ENCODE results near the gene RING1.
"Not testable (repeated sequence)": the region's sequence is repeated elsewhere in the genome, so short reads cannot be mapped to it uniquely, and the experiment has no call there.

The RING1 gene

DNA sequence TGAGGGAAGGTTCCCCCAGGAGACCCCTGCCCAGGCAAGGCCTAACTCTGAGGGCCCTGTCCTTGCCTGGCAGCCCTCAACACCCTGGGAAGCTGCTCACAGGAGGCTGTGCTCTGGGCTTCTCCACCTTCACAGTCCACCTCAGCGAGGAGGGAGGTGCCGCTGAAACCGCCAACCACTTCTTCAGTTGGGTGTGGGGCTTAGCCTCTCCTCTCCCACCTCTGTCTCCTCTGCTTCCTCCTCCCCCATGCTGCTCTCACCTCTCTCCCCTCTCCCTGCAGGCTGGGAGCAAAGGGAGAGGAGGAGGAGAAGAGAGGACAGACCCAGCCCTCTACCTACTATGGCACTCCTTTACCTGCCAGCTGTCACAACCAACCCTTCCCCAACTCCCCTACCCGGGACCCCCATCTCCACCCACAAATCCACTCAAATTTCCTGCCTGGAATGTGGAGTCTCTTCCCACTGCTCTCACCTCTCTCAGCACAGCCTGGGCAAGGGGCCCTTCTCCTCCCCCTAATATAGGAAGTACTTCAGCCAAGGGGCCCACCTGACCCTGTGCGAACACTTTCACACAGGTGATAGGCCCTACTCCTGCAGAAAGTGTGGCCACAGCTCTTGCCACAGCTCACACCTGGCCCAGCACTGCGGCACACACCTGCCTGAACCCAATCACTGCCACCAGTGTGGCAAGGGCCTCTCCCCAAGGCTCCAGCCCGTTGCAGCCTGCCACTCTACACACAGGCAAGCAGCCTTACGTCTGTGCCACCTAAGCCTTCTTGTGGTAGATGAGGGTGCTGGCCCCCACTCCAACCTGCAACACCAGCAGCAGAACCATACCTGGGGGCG is 7.2 kb downstream of the RING1 start:
- Histone ChIP-seq H3K27ac (ENCODE audit: low read length) (no peak overlapping the region), H3K9me3 (ENCODE audit: control insufficient read depth in 1 of 2, low read length in 2 of 2) (no peaks in the 10 kb centered on the region), H3K36me3 (ENCODE audit: control insufficient read depth in 1 of 2, insufficient read depth in 2 of 2, low read length in 2 of 2) (peaks cover 4 to 9% of the 10 kb centered on the region in 2 donors), H3K4me3 (ENCODE audit: low read depth in 1 of 2, low read length in 2 of 2) (no peak overlapping the region), H3K27me3 (ENCODE audit: low read depth, low read length) (no peaks in the 10 kb centered on the region), H3K4me1 (ENCODE audit: control insufficient read depth in 1 of 2, insufficient read depth in 2 of 2, low read length in 2 of 2) (peaks cover 0 to 11% of the 10 kb centered on the region in 2 donors)

GRCh38 chr6:33216117-33216649 is 7.9 kb downstream of the RING1 start:
- H3K4me3 ChIP-seq (ENCODE audit: low read depth in 1 of 2, low read length in 2 of 2) = no peak overlapping the region
- peaks cover 0 to 11% of the 10 kb centered on the region in 2 donors for H3K4me1 ChIP-seq (ENCODE audit: control insufficient read depth in 1 of 2, insufficient read depth in 2 of 2, low read length in 2 of 2)
- no peaks in the 10 kb centered on the region for H3K27me3 ChIP-seq (ENCODE audit: low read depth, low read length)
- H3K36me3 ChIP-seq (ENCODE audit: control insufficient read depth in 1 of 2, insufficient read depth in 2 of 2, low read length in 2 of 2) = peaks cover 0 to 4% of the 10 kb centered on the region in 2 donors
- H3K9me3 ChIP-seq (ENCODE audit: control insufficient read depth in 1 of 2, low read length in 2 of 2) = no peaks in the 10 kb centered on the region
- H3K27ac ChIP-seq (ENCODE audit: low read length) = no peak overlapping the region

DNA sequence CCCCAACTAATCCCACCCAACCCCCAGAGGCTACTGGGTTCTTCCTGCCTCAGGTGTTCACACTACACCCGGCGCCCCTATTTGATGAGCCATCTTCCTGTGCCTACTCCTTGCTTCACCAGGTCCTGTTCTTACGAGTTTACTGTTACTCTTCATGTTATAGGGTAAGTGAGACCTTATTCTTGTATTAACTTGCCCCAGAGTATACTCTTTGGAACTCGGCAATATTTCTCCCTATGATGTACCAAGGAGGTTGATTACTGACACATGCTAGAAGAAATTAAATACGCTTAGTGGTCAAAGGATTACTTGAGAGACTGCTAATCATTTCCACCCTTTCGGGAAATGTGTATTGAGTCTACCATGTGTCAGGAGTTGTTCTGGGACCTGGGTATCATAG is 8.9 kb downstream of the RING1 start:
- Histone ChIP-seq H3K27ac (ENCODE audit: low read length) (no peak overlapping the region), H3K36me3 (ENCODE audit: control insufficient read depth in 1 of 2, insufficient read depth in 2 of 2, low read length in 2 of 2) (no peaks in the 10 kb centered on the region), H3K4me1 (ENCODE audit: control insufficient read depth in 1 of 2, insufficient read depth in 2 of 2, low read length in 2 of 2) (peaks cover 0 to 11% of the 10 kb centered on the region in 2 donors), H3K27me3 (ENCODE audit: low read depth, low read length) (no peaks in the 10 kb centered on the region), H3K9me3 (ENCODE audit: control insufficient read depth in 1 of 2, low read length in 2 of 2) (no peaks in the 10 kb centered on the region), H3K4me3 (ENCODE audit: low read depth in 1 of 2, low read length in 2 of 2) (no peak overlapping the region)

- Histone ChIP-seq H3K4me3 (ENCODE audit: low read depth in 1 of 2, low read length in 2 of 2) (no peak overlapping the region), H3K27ac (ENCODE audit: low read length) (no peak overlapping the region), H3K9me3 (ENCODE audit: control insufficient read depth in 1 of 2, low read length in 2 of 2) (no peaks in the 10 kb centered on the region), H3K27me3 (ENCODE audit: low read depth, low read length) (no peaks in the 10 kb centered on the region), H3K36me3 (ENCODE audit: control insufficient read depth in 1 of 2, insufficient read depth in 2 of 2, low read length in 2 of 2) (no peaks in the 10 kb centered on the region), H3K4me1 (ENCODE audit: control insufficient read depth in 1 of 2, insufficient read depth in 2 of 2, low read length in 2 of 2) (peaks cover 0 to 7% of the 10 kb centered on the region in 2 donors)
These were observed 9.4 kb downstream of the RING1 start for GRCh38 chr6:33217681-33218080.

DNA sequence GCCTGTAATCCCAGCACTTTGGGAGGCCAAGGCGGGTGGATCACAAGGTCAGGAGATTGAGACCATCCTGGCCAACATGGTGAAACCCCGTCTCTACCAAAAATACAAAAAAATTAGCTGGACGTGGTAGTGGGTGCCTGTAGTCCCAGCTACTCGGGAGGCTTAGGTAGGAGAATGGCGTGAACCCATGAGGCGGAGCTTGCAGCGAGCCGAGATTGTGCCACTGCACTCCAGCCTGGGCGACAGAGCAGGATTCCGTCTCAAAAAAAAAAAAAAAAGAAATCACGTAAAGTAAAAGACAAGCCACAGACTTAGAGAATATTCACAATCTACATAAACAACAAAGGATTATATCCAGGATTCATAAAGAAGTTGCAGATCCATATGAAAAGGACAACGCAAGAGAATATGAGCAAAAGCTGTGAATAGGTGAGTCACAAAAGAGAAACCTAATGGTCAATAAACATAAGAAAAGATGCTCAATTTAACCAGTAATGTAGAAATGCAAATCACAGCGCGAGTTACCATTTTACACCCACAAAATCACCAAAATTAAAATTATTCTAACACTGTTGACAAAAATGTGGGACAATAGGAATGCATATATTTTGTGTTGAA is 18.3 kb downstream of the RING1 start:
- H3K27me3 ChIP-seq (ENCODE audit: low read depth, low read length); H3K9me3 ChIP-seq (ENCODE audit: control insufficient read depth in 1 of 2, low read length in 2 of 2); H3K27ac ChIP-seq (ENCODE audit: low read length); H3K36me3 ChIP-seq (ENCODE audit: control insufficient read depth in 1 of 2, insufficient read depth in 2 of 2, low read length in 2 of 2); H3K4me1 ChIP-seq (ENCODE audit: control insufficient read depth in 1 of 2, insufficient read depth in 2 of 2, low read length in 2 of 2); H3K4me3 ChIP-seq (ENCODE audit: low read depth in 1 of 2, low read length in 2 of 2): not testable (repeated sequence)

GRCh38 chr6:33235221-33235634 is 26.9 kb downstream of the RING1 start:
- Histone ChIP-seq H3K27ac (ENCODE audit: low read length) (no peak overlapping the region), H3K9me3 (ENCODE audit: control insufficient read depth in 1 of 2, low read length in 2 of 2) (no peaks in the 10 kb centered on the region), H3K36me3 (ENCODE audit: control insufficient read depth in 1 of 2, insufficient read depth in 2 of 2, low read length in 2 of 2) (no peaks in the 10 kb centered on the region), H3K27me3 (ENCODE audit: low read depth, low read length) (peaks cover 4% of the 10 kb centered on the region), H3K4me3 (ENCODE audit: low read depth in 1 of 2, low read length in 2 of 2) (no peak overlapping the region), H3K4me1 (ENCODE audit: control insufficient read depth in 1 of 2, insufficient read depth in 2 of 2, low read length in 2 of 2) (no peaks in the 10 kb centered on the region)

- no peak overlapping the region for H3K4me3 ChIP-seq (ENCODE audit: low read depth in 1 of 2, low read length in 2 of 2)
- H3K27ac ChIP-seq (ENCODE audit: low read length) = no peak overlapping the region
- peaks cover 7% of the 10 kb centered on the region for H3K27me3 ChIP-seq (ENCODE audit: low read depth, low read length)
- H3K9me3 ChIP-seq (ENCODE audit: control insufficient read depth in 1 of 2, low read length in 2 of 2) = no peaks in the 10 kb centered on the region
- H3K36me3 ChIP-seq (ENCODE audit: control insufficient read depth in 1 of 2, insufficient read depth in 2 of 2, low read length in 2 of 2) = no peaks in the 10 kb centered on the region
- H3K4me1 ChIP-seq (ENCODE audit: control insufficient read depth in 1 of 2, insufficient read depth in 2 of 2, low read length in 2 of 2) = no peaks in the 10 kb centered on the region
These were observed 28.0 kb downstream of the RING1 start for GRCh38 chr6:33236328-33236727.

- Histone ChIP-seq H3K36me3 (ENCODE audit: control insufficient read depth in 1 of 2, insufficient read depth in 2 of 2, low read length in 2 of 2) (no peaks in the 10 kb centered on the region), H3K27ac (ENCODE audit: low read length) (no peak overlapping the region), H3K27me3 (ENCODE audit: low read depth, low read length) (peaks cover 7% of the 10 kb centered on the region), H3K9me3 (ENCODE audit: control insufficient read depth in 1 of 2, low read length in 2 of 2) (no peaks in the 10 kb centered on the region), H3K4me1 (ENCODE audit: control insufficient read depth in 1 of 2, insufficient read depth in 2 of 2, low read length in 2 of 2) (no peaks in the 10 kb centered on the region), H3K4me3 (ENCODE audit: low read depth in 1 of 2, low read length in 2 of 2) (no peak overlapping the region)
These were observed 28.6 kb downstream of the RING1 start for GRCh38 chr6:33236852-33237251.

- Histone ChIP-seq H3K27me3 (ENCODE audit: low read depth, low read length) (peaks cover 7% of the 10 kb centered on the region), H3K9me3 (ENCODE audit: control insufficient read depth in 1 of 2, low read length in 2 of 2) (no peaks in the 10 kb centered on the region), H3K4me3 (ENCODE audit: low read depth in 1 of 2, low read length in 2 of 2) (no peak overlapping the region), H3K27ac (ENCODE audit: low read length) (no peak overlapping the region), H3K4me1 (ENCODE audit: control insufficient read depth in 1 of 2, insufficient read depth in 2 of 2, low read length in 2 of 2) (no peaks in the 10 kb centered on the region), H3K36me3 (ENCODE audit: control insufficient read depth in 1 of 2, insufficient read depth in 2 of 2, low read length in 2 of 2) (no peaks in the 10 kb centered on the region)
These were observed 29.4 kb downstream of the RING1 start for GRCh38 chr6:33237741-33238140.

DNA sequence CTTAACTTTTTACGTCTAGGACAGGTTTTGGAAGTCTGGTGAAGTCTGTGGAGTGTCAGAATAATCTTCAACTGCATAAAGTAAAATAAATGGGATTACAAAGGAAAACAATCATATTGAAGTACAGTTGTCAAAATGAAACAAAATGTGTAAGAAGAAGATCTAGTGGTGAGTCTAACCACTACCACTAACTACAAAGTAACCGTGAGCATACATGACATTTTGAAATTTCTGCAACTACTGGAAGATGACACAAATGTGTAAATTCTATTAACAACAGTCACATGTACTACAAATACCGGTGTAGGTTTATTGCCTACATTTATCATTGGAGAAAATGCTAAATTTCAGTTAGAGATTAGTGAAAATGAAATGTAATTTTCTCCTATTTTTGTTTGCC is 33.7 kb downstream of the RING1 start:
- Histone ChIP-seq H3K9me3 (ENCODE audit: control insufficient read depth in 1 of 2, low read length in 2 of 2) (no peaks in the 10 kb centered on the region), H3K36me3 (ENCODE audit: control insufficient read depth in 1 of 2, insufficient read depth in 2 of 2, low read length in 2 of 2) (no peaks in the 10 kb centered on the region), H3K27ac (ENCODE audit: low read length) (no peak overlapping the region), H3K4me3 (ENCODE audit: low read depth in 1 of 2, low read length in 2 of 2) (no peak overlapping the region), H3K4me1 (ENCODE audit: control insufficient read depth in 1 of 2, insufficient read depth in 2 of 2, low read length in 2 of 2) (no peaks in the 10 kb centered on the region), H3K27me3 (ENCODE audit: low read depth, low read length) (peaks cover 3% of the 10 kb centered on the region)

- Histone ChIP-seq H3K27me3 (ENCODE audit: low read depth, low read length) (peaks cover 3% of the 10 kb centered on the region), H3K4me1 (ENCODE audit: control insufficient read depth in 1 of 2, insufficient read depth in 2 of 2, low read length in 2 of 2) (peaks cover under 1 to 7% of the 10 kb centered on the region in 2 donors), H3K27ac (ENCODE audit: low read length) (no peak overlapping the region), H3K9me3 (ENCODE audit: control insufficient read depth in 1 of 2, low read length in 2 of 2) (no peaks in the 10 kb centered on the region), H3K4me3 (ENCODE audit: low read depth in 1 of 2, low read length in 2 of 2) (no peak overlapping the region), H3K36me3 (ENCODE audit: control insufficient read depth in 1 of 2, insufficient read depth in 2 of 2, low read length in 2 of 2) (no peaks in the 10 kb centered on the region)
These were observed 35.2 kb downstream of the RING1 start for GRCh38 chr6:33243476-33243875.
